Central memory CD8-positive, alpha-beta T cell (primary cell): Measurements from ENCODE around the gene MELK.
A peak's percentile ranks its signal among the peaks of the same experiment; 100 is the strongest.
"Not testable (repeated sequence)": the region's sequence is repeated elsewhere in the genome, so short reads cannot be mapped to it uniquely, and the experiment has no call there.

Source experiments
- ATAC-seq: fragments of 150-1000 bp; cut with Tn5 transposase; replicated peaks from 2 replicates; pipeline ENCODE4 v1.10.0; 2022; ENCODE audit warnings: mild to moderate bottlenecking, moderate FRiP score, moderate number of reproducible peaks; ENCODE audit not compliant: poor library complexity, severe bottlenecking; ENCODE audit errors: extremely low read depth
- DNase-seq, 2 donors: peaks; one replicate each; pipeline ENCODE4 v3.0.0; 2021; ENCODE audit warnings: low spot score in 2 of 2
- H3K27ac Mint-ChIP-seq: one replicate; pipeline ENCODE4 v1.8.0; 2022; ENCODE audit warnings: low read depth, mild to moderate bottlenecking, moderate library complexity, mixed read lengths
- H3K27me3 Mint-ChIP-seq: one replicate; pipeline ENCODE4 v1.8.0; 2022; ENCODE audit warnings: mixed read lengths
- H3K36me3 Mint-ChIP-seq: one replicate; pipeline ENCODE4 v1.8.0; 2022; ENCODE audit warnings: mild to moderate bottlenecking, moderate library complexity, mixed read lengths; ENCODE audit not compliant: insufficient read depth
- H3K4me1 Mint-ChIP-seq: one replicate; pipeline ENCODE4 v1.8.0; 2022; ENCODE audit warnings: mixed read lengths
- H3K4me3 Mint-ChIP-seq: one replicate; pipeline ENCODE4 v1.8.0; 2022; ENCODE audit warnings: mild to moderate bottlenecking, moderate library complexity, mixed read lengths
- H3K9me3 Mint-ChIP-seq: one replicate; pipeline ENCODE4 v1.8.0; 2022; ENCODE audit warnings: mixed read lengths

The MELK gene

DNA sequence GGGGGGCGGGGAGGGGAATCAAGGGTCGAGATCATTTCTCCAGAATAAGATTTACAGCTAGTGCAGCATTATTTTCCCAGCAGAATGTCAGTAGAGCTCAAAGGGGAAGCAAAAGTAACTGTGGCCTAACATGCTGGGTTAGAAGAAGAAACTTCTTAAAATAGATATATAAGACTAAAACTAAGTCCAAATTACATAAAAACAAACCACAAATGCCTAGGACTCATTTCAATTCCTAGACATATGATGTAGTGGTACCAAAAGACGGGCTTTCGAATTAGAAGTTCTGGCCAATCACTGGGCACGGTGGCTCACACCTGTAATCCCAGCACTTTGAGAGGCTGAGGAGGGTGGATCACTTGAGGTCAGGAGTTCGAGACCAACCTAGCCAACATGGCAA, 20.8 kb upstream of the MELK start:
- no peak overlapping the region for H3K27ac Mint-ChIP-seq
- ATAC-seq (no peak), DNase-seq (no peak)
- no peaks in the 10 kb centered on the region for H3K36me3 Mint-ChIP-seq
- peaks cover 23% of the 10 kb centered on the region for H3K27me3 Mint-ChIP-seq
- no peaks in the 10 kb centered on the region for H3K9me3 Mint-ChIP-seq
- H3K4me1 Mint-ChIP-seq = no peaks in the 10 kb centered on the region
- no peak overlapping the region for H3K4me3 Mint-ChIP-seq

DNA sequence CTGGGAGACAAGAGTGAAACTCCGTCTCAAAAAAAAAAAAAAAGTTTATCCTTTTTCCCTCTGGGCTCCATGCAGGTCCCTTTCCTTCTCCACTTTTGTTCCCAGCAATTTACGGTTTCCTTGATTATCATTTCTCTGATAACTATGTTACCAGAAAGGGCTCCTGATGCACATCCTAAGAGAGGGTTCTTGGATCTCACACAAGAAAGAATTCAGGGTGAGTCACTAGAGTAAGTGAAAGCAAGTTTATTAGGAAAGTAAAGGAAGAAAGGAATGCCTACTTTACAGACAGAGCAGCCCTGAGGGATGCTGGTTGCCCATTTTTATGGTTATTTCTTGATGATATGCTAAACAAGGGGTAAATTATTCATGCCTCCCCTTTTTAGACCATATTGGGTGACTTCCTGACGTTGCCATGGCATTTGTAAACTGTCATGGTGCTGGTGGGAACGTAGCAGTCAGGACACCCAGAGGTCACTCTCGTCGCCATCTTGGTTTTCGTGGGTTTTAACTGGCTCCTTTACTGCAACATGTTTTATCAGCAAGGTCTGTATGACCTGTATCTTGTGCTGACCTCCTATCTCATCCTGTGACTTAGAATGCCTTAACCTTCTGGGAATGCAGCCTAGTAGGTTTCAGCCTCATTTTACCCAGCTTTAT, 13.5 kb upstream of the MELK start:
- H3K27me3 Mint-ChIP-seq = no peaks in the 10 kb centered on the region
- no peak for ATAC-seq
- no peak overlapping the region for H3K27ac Mint-ChIP-seq
- no peak for DNase-seq
- no peaks in the 10 kb centered on the region for H3K9me3 Mint-ChIP-seq
- no peak overlapping the region for H3K4me3 Mint-ChIP-seq
- no peaks in the 10 kb centered on the region for H3K36me3 Mint-ChIP-seq
- H3K4me1 Mint-ChIP-seq = no peaks in the 10 kb centered on the region

DNA sequence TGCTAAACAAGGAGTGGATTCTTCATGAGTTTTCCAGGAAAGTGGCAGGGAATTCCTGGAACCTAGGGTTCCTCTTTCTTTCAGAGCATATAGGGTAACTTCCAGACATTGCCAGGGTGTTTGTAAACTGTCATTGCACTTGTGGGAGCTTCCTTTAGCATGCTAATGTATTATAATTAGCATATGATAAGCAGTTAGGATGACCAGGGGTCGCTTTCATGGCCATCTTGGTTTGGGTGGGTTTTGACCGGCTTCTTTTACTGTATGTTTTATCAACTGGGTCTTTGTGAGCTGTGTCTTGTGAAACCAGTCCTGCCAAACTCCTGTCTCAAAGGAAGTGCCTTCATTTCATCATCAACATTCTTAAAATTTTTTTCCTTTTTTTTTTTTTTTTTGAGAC, 11.9 kb upstream of the MELK start:
- H3K9me3 Mint-ChIP-seq = no peaks in the 10 kb centered on the region
- H3K4me3 Mint-ChIP-seq = no peak overlapping the region
- no peak overlapping the region for H3K27ac Mint-ChIP-seq
- DNase-seq = no peak
- ATAC-seq = no peak
- H3K4me1 Mint-ChIP-seq = no peaks in the 10 kb centered on the region
- H3K36me3 Mint-ChIP-seq = no peaks in the 10 kb centered on the region
- H3K27me3 Mint-ChIP-seq = no peaks in the 10 kb centered on the region

DNA sequence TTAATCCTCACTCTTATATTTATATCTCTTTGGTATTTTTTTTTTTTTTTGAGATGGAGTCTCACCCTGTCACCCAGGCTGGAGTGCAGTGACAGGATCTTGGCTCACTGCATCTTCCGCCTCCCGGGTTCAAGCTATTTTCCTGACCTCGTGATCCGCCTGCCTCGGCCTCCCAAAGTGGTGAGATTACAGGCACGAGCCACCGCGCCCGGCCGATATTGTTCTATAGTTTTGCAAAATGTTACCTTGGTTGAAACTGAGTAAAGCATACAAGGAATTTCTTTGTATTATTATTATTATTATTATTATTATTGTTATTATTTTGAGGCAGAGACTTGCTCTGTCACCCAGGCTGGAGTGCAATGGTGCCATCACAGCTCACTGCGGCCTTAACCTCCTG, 9.9 kb upstream of the MELK start:
- not testable (repeated sequence) for ATAC-seq, H3K27ac Mint-ChIP-seq, H3K4me1 Mint-ChIP-seq, DNase-seq, H3K4me3 Mint-ChIP-seq, H3K9me3 Mint-ChIP-seq, H3K36me3 Mint-ChIP-seq
- H3K27me3 Mint-ChIP-seq = peaks cover 12% of the 10 kb centered on the region

DNA sequence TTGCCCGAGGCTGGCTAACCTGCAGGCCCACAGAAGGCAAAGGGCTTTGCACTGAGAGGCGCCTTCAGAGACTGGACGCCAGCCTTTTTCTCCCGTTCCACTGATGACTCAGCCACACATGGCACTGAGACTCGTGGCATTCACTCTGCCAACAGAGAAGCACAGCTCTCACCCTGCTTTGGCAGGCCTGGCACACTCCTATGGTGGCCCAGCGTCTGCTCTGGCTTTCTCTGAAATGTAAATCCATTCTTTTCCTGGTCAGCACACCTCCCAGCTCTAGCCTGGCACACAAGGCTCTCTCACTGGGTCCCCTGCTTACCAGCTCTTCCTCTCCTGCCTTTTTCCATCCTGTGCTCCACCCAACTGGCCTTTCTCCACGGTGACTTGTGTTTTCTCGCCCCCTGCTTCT, 5.9 kb upstream of the MELK start:
- Mint-ChIP-seq H3K4me1 (no peaks in the 10 kb centered on the region), H3K9me3 (no peaks in the 10 kb centered on the region), H3K27ac (no peak overlapping the region), H3K4me3 (no peak overlapping the region), H3K27me3 (peaks cover 22% of the 10 kb centered on the region), H3K36me3 (no peaks in the 10 kb centered on the region)
- DNase-seq (no peak), ATAC-seq (no peak)

DNA sequence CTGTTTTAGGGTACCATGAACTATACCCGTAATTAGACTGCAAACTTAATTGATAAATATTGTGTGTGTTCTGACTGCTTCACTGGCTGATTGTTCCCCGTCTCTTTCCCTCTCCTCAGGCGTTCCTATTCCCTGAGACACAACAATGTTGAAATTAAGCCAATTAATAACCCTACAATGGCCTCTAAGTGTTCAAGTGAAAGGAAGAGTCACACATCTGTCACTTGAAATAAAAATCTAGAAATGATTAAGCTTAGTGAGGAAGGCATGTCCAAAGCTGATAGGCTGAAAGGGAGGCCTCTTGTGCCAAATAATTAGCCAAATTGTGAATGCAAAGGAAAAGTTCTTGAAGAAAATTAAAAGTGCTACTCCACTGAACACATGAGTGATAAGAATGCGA, 4.0 kb upstream of the MELK start:
- not testable (repeated sequence) for ATAC-seq, DNase-seq, H3K27ac Mint-ChIP-seq, H3K9me3 Mint-ChIP-seq, H3K4me1 Mint-ChIP-seq, H3K36me3 Mint-ChIP-seq, H3K4me3 Mint-ChIP-seq
- H3K27me3 Mint-ChIP-seq = peaks cover 22% of the 10 kb centered on the region

DNA sequence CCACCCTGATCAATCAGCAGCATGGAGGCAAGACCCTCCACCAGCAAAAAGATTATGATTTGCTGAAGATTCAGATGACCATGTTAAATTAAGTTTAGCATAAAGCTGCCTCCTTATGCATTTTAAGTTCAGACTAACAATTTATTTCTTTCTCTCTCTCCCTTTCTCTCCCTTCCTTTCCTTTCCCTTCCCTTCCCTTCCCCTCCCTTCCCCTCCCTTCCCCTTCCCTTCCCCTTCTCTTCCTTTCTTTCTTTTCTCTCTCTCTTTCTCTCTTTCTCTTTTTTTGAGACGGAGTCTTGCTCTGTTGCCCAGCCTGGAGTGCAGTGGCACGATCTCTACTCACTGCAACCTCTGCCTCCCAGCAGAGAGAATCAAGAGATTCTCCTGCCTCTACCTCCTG, 1.4 kb upstream of the MELK start:
- DNase-seq (no peak), ATAC-seq (no peak)
- peaks cover 22% of the 10 kb centered on the region for H3K4me1 Mint-ChIP-seq
- peaks cover 22% of the 10 kb centered on the region for H3K27me3 Mint-ChIP-seq
- H3K9me3 Mint-ChIP-seq = no peaks in the 10 kb centered on the region
- no peak overlapping the region for H3K27ac Mint-ChIP-seq
- H3K4me3 Mint-ChIP-seq = no peak overlapping the region
- H3K36me3 Mint-ChIP-seq = peaks cover 4% of the 10 kb centered on the region

DNA sequence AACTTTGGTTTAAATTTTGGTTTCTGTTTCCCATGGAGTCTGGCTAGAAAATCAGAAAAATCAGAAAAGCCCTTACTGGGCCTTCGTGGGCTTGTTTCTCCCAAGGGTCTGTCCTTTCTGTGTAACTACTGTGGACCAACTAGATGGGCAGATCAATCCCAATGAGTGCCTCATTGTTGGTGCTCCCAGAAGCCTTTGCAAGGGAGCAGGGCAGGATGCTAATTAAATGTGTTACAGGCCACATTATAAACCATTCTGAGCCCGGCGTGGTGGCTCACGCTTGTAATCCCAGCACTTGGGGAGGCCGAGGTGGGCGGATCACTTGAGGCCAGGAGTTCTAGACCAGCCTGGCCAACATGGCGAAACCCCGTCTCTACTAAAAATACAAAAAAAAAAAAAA, 1.4 kb downstream of the MELK start:
- H3K4me3 Mint-ChIP-seq = peak overlapping the region; percentile 90
- H3K4me1 Mint-ChIP-seq = peaks cover 22% of the 10 kb centered on the region
- ATAC-seq, DNase-seq, H3K36me3 Mint-ChIP-seq, H3K27me3 Mint-ChIP-seq, H3K9me3 Mint-ChIP-seq: not testable (repeated sequence)
- H3K27ac Mint-ChIP-seq = peak overlapping the region; percentile 85

DNA sequence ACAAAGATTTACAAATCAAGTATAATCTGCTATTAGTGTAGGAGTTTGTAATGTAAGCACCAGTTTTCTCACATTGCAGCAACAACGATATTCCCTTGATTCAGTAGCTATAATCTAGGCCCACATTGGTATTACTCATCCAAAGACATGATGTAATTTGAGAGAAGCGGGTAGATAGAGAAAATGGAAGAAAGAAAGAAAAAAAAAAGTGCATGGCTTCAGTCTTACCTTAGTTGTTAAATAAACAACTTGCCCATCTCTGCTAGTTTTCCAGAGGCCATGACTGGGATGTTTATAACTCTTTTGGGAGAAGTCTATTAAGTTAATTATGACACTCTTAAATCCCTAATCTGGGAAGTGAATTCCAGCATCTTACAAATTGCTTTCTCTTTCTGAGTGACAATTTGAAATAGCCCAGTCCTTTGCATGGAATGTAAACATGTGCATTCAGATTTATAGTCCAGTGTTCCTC, 2.8 kb downstream of the MELK start:
- H3K4me1 Mint-ChIP-seq = peaks cover 22% of the 10 kb centered on the region
- no peaks in the 10 kb centered on the region for H3K9me3 Mint-ChIP-seq
- ATAC-seq = no peak
- H3K36me3 Mint-ChIP-seq = peaks cover 6% of the 10 kb centered on the region
- peak overlapping the region; percentile 26 for H3K4me3 Mint-ChIP-seq
- DNase-seq = no peak
- no peaks in the 10 kb centered on the region for H3K27me3 Mint-ChIP-seq
- H3K27ac Mint-ChIP-seq = peak overlapping the region; percentile 65

DNA sequence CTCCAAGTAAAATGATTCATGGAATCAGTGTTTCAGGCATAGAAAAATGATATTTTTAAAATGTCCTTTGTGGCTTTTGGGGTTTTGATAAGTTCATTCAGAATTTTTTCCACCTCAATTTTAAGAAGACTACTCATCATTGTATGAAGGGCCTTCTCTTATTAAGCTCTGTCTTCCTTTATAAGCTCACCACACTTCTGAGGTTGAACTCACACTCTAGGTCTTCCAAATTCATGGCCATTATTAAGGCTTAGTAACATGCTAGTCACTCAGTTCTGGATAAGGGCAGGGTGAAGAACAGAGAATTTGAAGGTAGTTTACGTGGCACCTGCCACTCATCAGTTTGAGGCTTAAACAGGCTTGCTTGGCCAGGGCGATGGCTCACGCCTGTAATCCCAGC, 4.2 kb downstream of the MELK start:
- Mint-ChIP-seq H3K9me3 (no peaks in the 10 kb centered on the region), H3K4me3 (no peak overlapping the region), H3K4me1 (peaks cover 22% of the 10 kb centered on the region), H3K36me3 (peaks cover 8% of the 10 kb centered on the region), H3K27ac (no peak overlapping the region), H3K27me3 (no peaks in the 10 kb centered on the region)
- DNase-seq (no peak), ATAC-seq (no peak)

DNA sequence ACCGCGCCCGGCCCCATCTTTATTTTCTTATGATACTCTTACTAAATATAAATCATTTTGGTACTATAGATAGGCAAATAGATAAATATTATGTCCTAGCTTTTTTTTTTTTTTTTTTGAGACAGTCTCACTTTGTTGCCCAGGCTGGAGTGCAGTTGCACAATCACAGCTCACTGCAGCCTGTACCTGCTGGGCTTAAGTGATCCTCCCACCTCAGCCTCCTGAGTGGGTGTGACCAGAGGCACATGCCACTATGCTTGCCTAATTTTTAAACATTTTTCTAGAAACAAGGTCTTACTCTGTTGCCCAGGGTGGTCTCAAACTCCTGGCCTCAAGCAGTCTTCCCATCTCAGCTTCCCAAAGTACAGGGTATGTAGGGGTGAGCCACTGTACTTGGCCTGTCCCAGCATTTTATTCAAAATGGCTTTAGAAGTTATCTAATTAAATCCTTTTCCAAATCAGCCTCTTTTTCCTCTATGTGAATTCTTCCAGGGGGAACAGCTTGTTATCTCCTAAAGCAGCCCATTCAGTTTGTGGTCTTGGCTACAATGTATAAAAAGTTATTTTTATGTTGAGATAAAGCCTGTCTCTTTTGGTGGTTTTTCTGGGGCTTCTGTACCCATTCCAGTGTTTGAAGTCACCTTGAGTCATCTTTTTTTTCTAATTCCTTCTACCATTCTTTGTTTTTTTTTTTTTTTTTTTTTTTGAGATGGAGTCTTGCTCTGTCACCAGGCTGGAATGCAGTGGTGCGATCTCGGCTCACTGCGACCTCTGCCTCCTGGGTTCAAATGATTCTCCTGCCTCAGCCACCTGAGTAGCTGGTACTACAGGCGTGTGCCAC, 12.1 kb downstream of the MELK start:
- Mint-ChIP-seq H3K27me3 (no peaks in the 10 kb centered on the region), H3K9me3 (no peaks in the 10 kb centered on the region), H3K4me1 (no peaks in the 10 kb centered on the region), H3K36me3 (peaks cover 8% of the 10 kb centered on the region), H3K4me3 (no peak overlapping the region), H3K27ac (no peak overlapping the region)
- ATAC-seq = no peak
- no peak for DNase-seq

DNA sequence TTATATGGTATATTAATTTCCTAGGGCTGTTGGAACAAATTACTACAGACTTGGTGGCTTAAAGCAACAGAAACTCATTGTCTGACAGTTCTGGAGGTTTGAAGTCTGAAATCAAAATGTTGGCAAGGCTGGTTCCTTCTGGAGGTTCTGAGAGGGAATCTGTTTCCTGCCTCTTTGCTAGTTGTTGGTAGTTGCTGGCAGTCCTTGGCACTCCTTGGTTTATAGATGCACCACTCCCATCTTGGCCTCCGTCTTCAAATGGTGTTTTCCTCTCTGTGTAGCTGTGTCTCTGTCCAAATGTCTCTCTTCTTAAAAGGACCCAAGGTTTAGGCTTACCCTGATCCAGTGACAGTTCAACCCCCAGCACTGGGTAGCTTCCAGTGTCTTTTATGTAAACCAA, 17.5 kb downstream of the MELK start:
- ATAC-seq = no peak
- peaks cover 10% of the 10 kb centered on the region for H3K36me3 Mint-ChIP-seq

More for the DNA sequence above, 17.5 kb downstream of the MELK start:
- no peaks in the 10 kb centered on the region for H3K27me3 Mint-ChIP-seq
- H3K4me3 Mint-ChIP-seq = no peak overlapping the region
- peak overlapping the region; percentile 22 for H3K27ac Mint-ChIP-seq
- no peaks in the 10 kb centered on the region for H3K9me3 Mint-ChIP-seq
- H3K4me1 Mint-ChIP-seq = no peaks in the 10 kb centered on the region
- no peak for DNase-seq
